Spleen (tissue), 11 donors: ENCODE results near the gene SUSD6. TPM values are rescaled to one million over a fixed set of nuclear protein-coding genes. Genes with fewer than 3 reads are reported as not detected.

Experiments
- DNase-seq: peaks from one replicate; pipeline ENCODE4 v3.0.0-alpha.2; 2020
- H3K27ac ChIP-seq, 8 donors: fragments of 200-600 bp; sonication (generic) in 7 of 8; 1 replicate in 4 of 8; 2 replicates in 4 of 8; pipeline versions ENCODE4 v1.5.0 to v1.8.0; 2016 to 2021; ENCODE audit warnings: inconsistent platforms in 4 of 8, mild to moderate bottlenecking in 4 of 8, moderate library complexity in 1 of 8
- H3K27me3 ChIP-seq, 7 donors: fragments of 200-600 bp; sonication (generic) in 6 of 7; replicated peaks in 1 of 7; 1 replicate in 4 of 7; 2 replicates in 3 of 7; pipeline versions ENCODE4 v1.5.0 to v1.8.0; 2016 to 2021; ENCODE audit warnings: inconsistent platforms in 3 of 7, mild to moderate bottlenecking in 1 of 7
- H3K36me3 ChIP-seq, 6 donors: fragments of 200-600 bp; sonication (generic) in 5 of 6; 1 replicate in 4 of 6; 2 replicates in 2 of 6; pipeline versions ENCODE4 v1.5.0 to v1.8.0; 2016 to 2021; ENCODE audit warnings: inconsistent platforms in 2 of 6
- H3K4me1 ChIP-seq, 6 donors: fragments of 200-600 bp; sonication (generic) in 5 of 6; 1 replicate in 3 of 6; 2 replicates in 3 of 6; pipeline versions ENCODE4 v1.5.0 to v1.8.0; 2016 to 2021; ENCODE audit warnings: inconsistent platforms in 3 of 6
- H3K4me3 ChIP-seq, 8 donors: fragments of 200-600 bp; sonication (generic) in 7 of 8; 1 replicate in 4 of 8; 2 replicates in 4 of 8; pipeline versions ENCODE4 v1.5.0 to v1.8.0; 2016 to 2021; ENCODE audit warnings: inconsistent platforms in 4 of 8, mild to moderate bottlenecking in 4 of 8, moderate library complexity in 2 of 8
- H3K9me3 ChIP-seq, 8 donors: fragments of 200-600 bp; sonication (generic) in 7 of 8; 1 replicate in 4 of 8; 2 replicates in 4 of 8; pipeline versions ENCODE4 v1.5.0 to v1.8.0; 2016 to 2021; ENCODE audit warnings: inconsistent platforms in 4 of 8
- POLR2A ChIP-seq, 3 donors: fragments of 450-650 bp; IDR thresholded peaks; one replicate each; pipeline ENCODE4 v1.5.1; 2017; ENCODE audit warnings: antibody characterized with exemption in 3 of 3, mild to moderate bottlenecking in 1 of 3
- POLR2AphosphoS5 ChIP-seq, 3 donors: sonication (generic); formaldehyde crosslinking; IDR thresholded peaks; one replicate each; pipeline ENCODE4 v1.5.1; 2017; ENCODE audit warnings: antibody characterized with exemption in 3 of 3
- WGBS, 5 donors: extraction: QIAGEN DNeasy Blood & Tissue Kit in 3 of 5; methylation state at CpG; one replicate each; pipeline versions ENCODE4 v1.1.5 to v1.1.7; 2013 to 2018; 5-methylcytosine and 5-hydroxymethylcytosine counted together
- intact Hi-C: fragments of 100-400 bp; cut with DNase I; formaldehyde crosslinking; loops from one replicate; pipeline ENCODE4 v1.15.0; 2023; ENCODE audit warnings: low total_unique reads
- polyA plus RNA-seq, 3 donors: library from polyadenylated mRNA; stranded (reverse); fragments of 200-250 nt; gene quantifications; one replicate each; pipeline ENCODE4 v1.2.1, GENCODE V29; 2013
- total RNA-seq, 7 donors: library from RNA; depleted of rRNA in 3 of 7; stranded (reverse); fragments of >200 nt in 3 of 7; fragmentation: NEBNext Ultra II Directional in 4 of 7; extraction: Animal tissue kit (Norgen Biotek cat#: 25700) in 4 of 7; gene quantifications; one replicate each; pipeline versions ENCODE4 v1.1.0 to v1.2.1, GENCODE V29; 2016 to 2021
- TF ChIP-seq, protein P1 (sequence below), 11 experiments: fragments of 200-600 bp in 7 of 11; fragments of 450-650 bp in 4 of 11; sonication (generic) in 4 of 11; IDR thresholded peaks in 8 of 11; conservative IDR thresholded peaks in 3 of 11; 1 replicate in 7 of 11; 2 replicates in 4 of 11; pipeline versions ENCODE4 v1.4.0 to v1.8.0; 2016 to 2021; ENCODE audit warnings: antibody characterized with exemption in 11 of 11, inconsistent platforms in 4 of 11, mild to moderate bottlenecking in 1 of 11
- donor health status: healthy with polysubstance abuse.
- donor health status: DM: no; HTN: no; CAD: no; lungs with moderate emphysema.
- donor health status: DM: no; HTN: no; CAD: no.
- donor health status: Bipolar disorder and iron deficiency.
- donor health status: healthy.
- donor health status: DM: no; HTN: no; CAD: no.
- donor health status: DM: yes; HTN: yes; CAD: no.

Gene SUSD6
- total and polyA plus RNA-seq, 10 donors = 10.7 to 120 (median 86.4) TPM

DNA sequence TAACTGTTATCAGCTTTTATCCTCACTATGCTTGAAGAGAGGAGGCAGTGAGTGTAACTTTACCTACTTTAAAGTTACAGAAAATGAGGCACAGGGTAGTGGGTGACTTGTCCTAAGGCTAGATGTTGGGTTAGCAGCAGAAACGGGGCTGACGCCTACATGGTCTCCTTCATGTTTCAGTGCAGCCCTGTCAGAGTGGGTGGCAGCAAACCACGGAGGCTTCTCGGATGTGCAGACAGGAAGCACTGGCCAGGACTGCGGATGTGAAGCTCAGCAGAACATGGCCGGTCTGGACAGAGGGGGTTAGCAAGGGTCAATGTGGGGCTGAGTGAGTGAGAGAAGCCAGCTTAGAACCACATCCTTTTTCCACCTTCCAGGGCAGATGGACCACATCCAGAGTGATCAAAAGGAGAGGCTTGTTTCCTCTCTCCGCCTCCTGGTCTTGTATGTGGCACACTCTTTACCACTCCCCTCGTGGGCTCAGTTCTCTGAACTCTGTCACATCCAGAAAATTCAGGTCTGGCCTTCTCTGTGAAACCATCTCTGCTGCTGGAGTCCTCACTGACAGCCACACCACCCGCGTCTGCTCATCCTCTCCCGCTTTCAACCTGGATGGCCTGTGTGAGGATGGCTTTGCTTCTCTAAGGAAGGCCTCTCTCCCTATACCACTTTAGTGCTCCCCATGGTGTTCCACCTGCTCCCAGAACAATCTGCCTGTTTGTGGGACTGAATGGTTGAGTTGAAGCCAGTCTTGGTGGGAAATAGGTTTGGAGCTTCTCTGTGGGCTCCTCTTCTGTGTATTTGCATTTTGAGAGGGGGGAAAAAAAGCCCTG, 14.1 kb downstream of the SUSD6 start:
- no peaks in the 10 kb centered on the region for H3K27me3 ChIP-seq
- H3K36me3 ChIP-seq = peaks cover 0 to 8% (median 0%) of the 10 kb centered on the region in 6 donors
- 12 to 25% (median 16%) methylated on average over 9 to 11 of the region's 11 CpGs for WGBS, 5 donors
- H3K9me3 ChIP-seq = no peaks in the 10 kb centered on the region
- peak; percentile 94 for DNase-seq
- intact Hi-C loops = no loop called here
- peaks cover 63 to 100% (median 99%) of the 10 kb centered on the region in 6 donors for H3K4me1 ChIP-seq
- H3K4me3 ChIP-seq = peak overlapping the region in 2 of 8 donors; percentile 17 to 48
- peak; percentile 51 to 86 (median 83) for TF ChIP-seq POLR2AphosphoS5 (IDR thresholded peaks at IDR 0.05)
- TF ChIP-seq POLR2A (IDR thresholded peaks at IDR 0.05) = no peak
- TF ChIP-seq, protein P1, sequence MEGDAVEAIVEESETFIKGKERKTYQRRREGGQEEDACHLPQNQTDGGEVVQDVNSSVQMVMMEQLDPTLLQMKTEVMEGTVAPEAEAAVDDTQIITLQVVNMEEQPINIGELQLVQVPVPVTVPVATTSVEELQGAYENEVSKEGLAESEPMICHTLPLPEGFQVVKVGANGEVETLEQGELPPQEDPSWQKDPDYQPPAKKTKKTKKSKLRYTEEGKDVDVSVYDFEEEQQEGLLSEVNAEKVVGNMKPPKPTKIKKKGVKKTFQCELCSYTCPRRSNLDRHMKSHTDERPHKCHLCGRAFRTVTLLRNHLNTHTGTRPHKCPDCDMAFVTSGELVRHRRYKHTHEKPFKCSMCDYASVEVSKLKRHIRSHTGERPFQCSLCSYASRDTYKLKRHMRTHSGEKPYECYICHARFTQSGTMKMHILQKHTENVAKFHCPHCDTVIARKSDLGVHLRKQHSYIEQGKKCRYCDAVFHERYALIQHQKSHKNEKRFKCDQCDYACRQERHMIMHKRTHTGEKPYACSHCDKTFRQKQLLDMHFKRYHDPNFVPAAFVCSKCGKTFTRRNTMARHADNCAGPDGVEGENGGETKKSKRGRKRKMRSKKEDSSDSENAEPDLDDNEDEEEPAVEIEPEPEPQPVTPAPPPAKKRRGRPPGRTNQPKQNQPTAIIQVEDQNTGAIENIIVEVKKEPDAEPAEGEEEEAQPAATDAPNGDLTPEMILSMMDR (IDR thresholded peaks at IDR 0.05 in 8 of 11, conservative IDR thresholded peaks at IDR 0.05 in 3 of 11) = no peak
- peak overlapping the region; percentile 44 to 89 (median 78) for H3K27ac ChIP-seq

DNA sequence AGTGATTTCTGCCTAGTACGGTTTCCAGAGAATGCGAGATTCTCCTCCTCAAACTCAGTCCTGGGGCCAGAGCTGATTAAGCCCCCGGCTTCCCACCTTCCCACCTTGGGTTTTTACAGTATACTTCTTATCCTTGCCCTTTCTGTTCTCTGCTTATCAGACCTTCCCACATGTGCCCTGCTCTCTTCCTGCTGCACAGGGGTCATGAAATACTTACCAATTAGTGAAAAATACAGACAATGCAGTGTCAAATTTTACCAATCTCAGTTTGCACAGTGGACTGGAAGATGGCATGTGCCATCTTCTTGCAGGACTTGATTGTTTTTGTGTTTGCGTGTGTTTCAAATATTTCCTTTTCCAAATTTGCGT, 14.7 kb downstream of the SUSD6 start:
- no peaks in the 10 kb centered on the region for H3K9me3 ChIP-seq
- peaks cover 0 to 8% (median 0%) of the 10 kb centered on the region in 6 donors for H3K36me3 ChIP-seq
- peaks cover 64 to 100% (median 99%) of the 10 kb centered on the region in 6 donors for H3K4me1 ChIP-seq
- peak overlapping the region; percentile 44 to 89 (median 78) for H3K27ac ChIP-seq
- DNase-seq = no peak
- TF ChIP-seq, protein P1 (IDR thresholded peaks at IDR 0.05 in 8 of 11, conservative IDR thresholded peaks at IDR 0.05 in 3 of 11) = no peak
- TF ChIP-seq POLR2AphosphoS5 (IDR thresholded peaks at IDR 0.05) (no peak), POLR2A (IDR thresholded peaks at IDR 0.05) (no peak)
- H3K4me3 ChIP-seq = peak overlapping the region in 1 of 8 donors; percentile 48
- intact Hi-C loops = no loop called here
- H3K27me3 ChIP-seq = no peaks in the 10 kb centered on the region
- WGBS, 5 donors = 53 to 71% (median 60%) methylated on average over 5 of the region's 5 CpGs

DNA sequence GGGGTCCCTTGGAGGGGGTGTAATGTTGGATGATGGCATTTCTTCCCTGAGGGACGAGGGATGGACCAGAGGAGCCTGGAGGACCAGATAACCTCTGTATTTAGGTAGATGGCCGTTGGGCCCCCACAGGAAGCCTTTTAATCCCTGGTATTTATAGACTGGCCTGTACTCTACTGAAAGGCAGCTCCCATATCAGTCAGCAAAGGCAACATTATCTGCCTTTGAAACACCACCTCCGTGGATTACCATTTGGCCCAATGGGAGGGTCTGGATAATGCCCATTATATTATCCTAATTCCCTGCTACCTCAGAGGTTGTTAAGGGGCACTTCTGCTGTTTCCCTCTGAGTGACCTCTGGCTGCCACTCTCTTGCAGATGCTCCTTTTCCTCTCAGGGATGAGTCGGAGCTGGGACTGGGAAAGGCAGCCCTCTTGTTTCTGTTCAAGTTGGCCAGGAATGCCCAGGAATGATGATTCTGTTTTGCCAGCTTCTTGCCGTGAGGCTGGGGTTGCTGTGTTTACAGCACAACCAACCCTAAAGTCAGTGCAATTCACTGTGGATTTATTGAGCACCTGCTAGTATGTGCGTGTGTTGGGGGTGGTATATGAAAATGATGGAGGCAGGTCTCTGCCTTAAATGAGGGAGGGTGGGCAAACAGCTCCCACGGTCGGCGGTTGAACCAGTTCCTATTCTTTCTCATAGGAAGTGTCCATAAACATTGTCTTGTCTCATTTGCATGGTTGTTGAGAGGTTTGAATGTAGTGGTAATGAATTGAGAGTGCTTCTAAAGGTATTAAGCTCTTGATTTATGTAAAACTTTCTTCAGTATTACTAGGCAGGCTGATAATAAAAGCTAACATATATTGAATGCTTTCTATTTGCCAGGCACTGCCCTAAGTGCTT, 18.1 kb downstream of the SUSD6 start:
- H3K27ac ChIP-seq = peak overlapping the region in 5 of 8 donors; percentile 3 to 79 (median 62)
- H3K4me3 ChIP-seq = peak overlapping the region in 1 of 8 donors; percentile 1
- DNase-seq = no peak
- WGBS, 5 donors = 53 to 66% (median 59%) methylated on average over 9 of the region's 9 CpGs
- TF ChIP-seq, protein P1 (IDR thresholded peaks at IDR 0.05 in 8 of 11, conservative IDR thresholded peaks at IDR 0.05 in 3 of 11) = no peak
- no peak for TF ChIP-seq POLR2AphosphoS5 (IDR thresholded peaks at IDR 0.05)
- no peak for TF ChIP-seq POLR2A (IDR thresholded peaks at IDR 0.05)
- H3K9me3 ChIP-seq = no peaks in the 10 kb centered on the region
- no peaks in the 10 kb centered on the region for H3K36me3 ChIP-seq
- H3K27me3 ChIP-seq = no peaks in the 10 kb centered on the region
- peaks cover 76 to 100% (median 99%) of the 10 kb centered on the region in 6 donors for H3K4me1 ChIP-seq
- intact Hi-C loops = loop anchor here (10.0 kb wide), 1 partner anchor 55 kb away; no protein-coding TSS in a partner anchor
